Duodenal mucosa (tissue), 2 donors: Measurements from ENCODE around the gene GIT2.

ENCODE experiments used
- H3K27ac ChIP-seq: one replicate; pipeline ENCODE4 v1.7.0; 2013; ENCODE audit warnings: low read depth, low read length
- H3K27me3 ChIP-seq, 2 donors: one replicate each; pipeline ENCODE4 v1.7.0; 2013; ENCODE audit warnings: low read length in 2 of 2, control low read depth in 1 of 2; ENCODE audit not compliant: insufficient read depth in 2 of 2, control insufficient read depth in 1 of 2
- H3K36me3 ChIP-seq, 2 donors: one replicate each; pipeline ENCODE4 v1.7.0; 2013; ENCODE audit warnings: low read length in 2 of 2, control low read depth in 1 of 2; ENCODE audit not compliant: insufficient read depth in 2 of 2, control insufficient read depth in 1 of 2
- H3K4me1 ChIP-seq, 2 donors: one replicate each; pipeline ENCODE4 v1.7.0; 2013; ENCODE audit warnings: low read length in 2 of 2, control low read depth in 1 of 2; ENCODE audit not compliant: insufficient read depth in 2 of 2, control insufficient read depth in 1 of 2
- H3K4me3 ChIP-seq, 2 donors: one replicate each; pipeline ENCODE4 v1.7.0; 2013; ENCODE audit warnings: low read length in 2 of 2, low read depth in 1 of 2
- H3K9ac ChIP-seq, 2 donors: one replicate each; pipeline ENCODE4 v1.7.0; 2013; ENCODE audit warnings: low read length in 2 of 2, low read depth in 1 of 2
- H3K9me3 ChIP-seq, 2 donors: one replicate each; pipeline ENCODE4 v1.7.0; 2013; ENCODE audit warnings: low read length in 2 of 2, control low read depth in 1 of 2; ENCODE audit not compliant: control insufficient read depth in 1 of 2

GIT2 gene

GRCh38 chr12:109926488-109927210 lies 69.5 kb downstream of the GIT2 start:
- Histone ChIP-seq H3K9ac (no peak overlapping the region), H3K4me1 (no peaks in the 10 kb centered on the region), H3K27me3 (no peaks in the 10 kb centered on the region), H3K4me3 (no peak overlapping the region), H3K9me3 (no peaks in the 10 kb centered on the region), H3K27ac (no peak overlapping the region), H3K36me3 (peaks cover 14 to 25% of the 10 kb centered on the region in 2 donors)

- Histone ChIP-seq H3K4me1 (no peaks in the 10 kb centered on the region), H3K9me3 (no peaks in the 10 kb centered on the region), H3K27ac (no peak overlapping the region), H3K36me3 (peaks cover 8 to 23% of the 10 kb centered on the region in 2 donors), H3K9ac (no peak overlapping the region), H3K27me3 (no peaks in the 10 kb centered on the region), H3K4me3 (no peak overlapping the region)
These were observed 70.2 kb downstream of the GIT2 start for GRCh38 chr12:109926016-109926415.

- H3K36me3 ChIP-seq = peaks cover 9 to 23% of the 10 kb centered on the region in 2 donors
- H3K27me3 ChIP-seq = no peaks in the 10 kb centered on the region
- no peak overlapping the region for H3K9ac ChIP-seq
- no peak overlapping the region for H3K27ac ChIP-seq
- H3K4me3 ChIP-seq = no peak overlapping the region
- H3K4me1 ChIP-seq = no peaks in the 10 kb centered on the region
- H3K9me3 ChIP-seq = no peaks in the 10 kb centered on the region
These were observed 70.9 kb downstream of the GIT2 start for GRCh38 chr12:109925185-109925840.

- Histone ChIP-seq H3K36me3 (peaks cover 15 to 34% of the 10 kb centered on the region in 2 donors), H3K4me3 (no peak overlapping the region), H3K27me3 (no peaks in the 10 kb centered on the region), H3K27ac (no peak overlapping the region), H3K4me1 (no peaks in the 10 kb centered on the region), H3K9me3 (no peaks in the 10 kb centered on the region), H3K9ac (no peak overlapping the region)
These were observed 72.5 kb downstream of the GIT2 start for GRCh38 chr12:109923481-109924245.

GRCh38 chr12:109923038-109923437 lies 73.1 kb downstream of the GIT2 start:
- Histone ChIP-seq H3K27me3 (no peaks in the 10 kb centered on the region), H3K9ac (no peak overlapping the region), H3K27ac (no peak overlapping the region), H3K9me3 (no peaks in the 10 kb centered on the region), H3K36me3 (peaks cover 11 to 40% of the 10 kb centered on the region in 2 donors), H3K4me3 (no peak overlapping the region), H3K4me1 (no peaks in the 10 kb centered on the region)

GRCh38 chr12:109921982-109922381 lies 74.2 kb downstream of the GIT2 start:
- H3K9me3 ChIP-seq = no peaks in the 10 kb centered on the region
- no peak overlapping the region for H3K27ac ChIP-seq
- no peak overlapping the region for H3K9ac ChIP-seq
- H3K36me3 ChIP-seq = peaks cover 21 to 51% of the 10 kb centered on the region in 2 donors
- no peaks in the 10 kb centered on the region for H3K27me3 ChIP-seq
- H3K4me1 ChIP-seq = no peaks in the 10 kb centered on the region
- no peak overlapping the region for H3K4me3 ChIP-seq

- Histone ChIP-seq H3K4me3 (no peak overlapping the region), H3K27me3 (no peaks in the 10 kb centered on the region), H3K9me3 (no peaks in the 10 kb centered on the region), H3K27ac (no peak overlapping the region), H3K36me3 (peaks cover 33 to 67% of the 10 kb centered on the region in 2 donors), H3K9ac (no peak overlapping the region), H3K4me1 (no peaks in the 10 kb centered on the region)
These were observed 75.8 kb downstream of the GIT2 start for GRCh38 chr12:109920261-109920780.

GRCh38 chr12:109919456-109919855 lies 76.7 kb downstream of the GIT2 start:
- Histone ChIP-seq H3K27me3 (no peaks in the 10 kb centered on the region), H3K27ac (no peak overlapping the region), H3K9ac (no peak overlapping the region), H3K36me3 (peaks cover 40 to 75% of the 10 kb centered on the region in 2 donors), H3K4me1 (no peaks in the 10 kb centered on the region), H3K9me3 (no peaks in the 10 kb centered on the region), H3K4me3 (no peak overlapping the region)

- Histone ChIP-seq H3K4me1 (no peaks in the 10 kb centered on the region), H3K9ac (no peak overlapping the region), H3K27me3 (no peaks in the 10 kb centered on the region), H3K27ac (no peak overlapping the region), H3K9me3 (no peaks in the 10 kb centered on the region), H3K4me3 (no peak overlapping the region), H3K36me3 (peaks cover 61 to 92% of the 10 kb centered on the region in 2 donors)
These were observed 80.1 kb downstream of the GIT2 start for GRCh38 chr12:109916045-109916444.
